HT1080 (cell line): ENCODE data around the gene TMEM82. TPM values are rescaled to one million over a fixed set of nuclear protein-coding genes. Genes with fewer than 3 reads are reported as not detected.

Experiments
- DNase-seq: peaks from one replicate; pipeline ENCODE4 v3.0.0-alpha.2; 2015; ENCODE audit warnings: low read depth
- total RNA-seq: library from RNA; depleted of rRNA; stranded (reverse); fragments of >200 nt; shearing (Covaris generic); gene quantifications from 2 replicates; pipeline ENCODE4 v1.2.3, GENCODE V29; 2014

The TMEM82 gene
- total RNA-seq, 1 experiment from 2014 or later = not detected

DNA sequence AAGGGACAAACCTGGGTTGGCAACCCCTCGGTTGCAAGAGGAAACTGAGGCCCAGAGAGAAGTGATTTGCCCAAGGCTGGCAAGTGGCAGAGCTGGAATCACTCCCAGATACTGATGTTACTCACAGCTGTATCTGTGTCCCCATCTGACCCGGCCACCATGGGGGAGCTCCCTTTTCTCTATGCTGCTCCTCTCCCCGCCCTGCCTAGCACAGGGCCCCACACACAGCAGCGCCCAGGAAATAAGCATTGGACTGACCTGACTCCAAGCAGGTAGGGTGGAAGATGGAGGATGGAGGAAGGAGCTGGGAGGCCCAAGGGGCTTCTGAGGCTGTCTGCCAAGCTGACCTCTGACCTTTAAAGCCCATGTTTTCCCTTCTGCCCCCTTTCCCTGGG lies 13.3 kb downstream of the TMEM82 start:
- DNase-seq = no peak

GRCh38 chr1:15756143-15757015 lies 14.1 kb downstream of the TMEM82 start:
- peak; percentile 80 for DNase-seq

DNA sequence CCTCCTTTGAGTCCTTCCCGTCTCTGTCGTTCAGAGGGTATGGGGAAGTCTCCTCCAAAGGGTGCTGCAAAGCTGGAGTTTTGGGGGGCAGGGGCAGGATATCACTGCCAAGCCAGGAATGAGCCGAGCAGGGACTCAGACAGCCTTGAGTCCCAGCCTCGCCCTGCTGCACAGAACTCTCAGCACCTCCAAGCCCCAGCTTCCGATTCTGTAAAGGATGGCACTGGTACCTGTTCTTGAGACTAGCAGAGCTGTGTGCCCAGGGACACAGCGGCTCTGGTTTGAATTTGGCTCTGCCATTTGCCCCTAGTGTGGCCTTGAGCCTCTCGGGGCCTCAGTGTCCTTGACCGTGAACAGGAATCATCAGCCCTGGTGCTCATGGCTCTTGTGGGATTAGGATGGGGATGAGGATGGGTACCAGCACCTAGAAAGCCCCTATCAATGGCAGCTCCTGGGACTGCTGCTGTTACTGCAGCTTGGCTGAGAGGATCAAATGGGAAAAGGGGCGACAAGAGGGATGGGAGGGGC lies 14.8 kb downstream of the TMEM82 start:
- DNase-seq = no peak

GRCh38 chr1:15757575-15758342 lies 15.5 kb downstream of the TMEM82 start:
- no peak for DNase-seq

DNA sequence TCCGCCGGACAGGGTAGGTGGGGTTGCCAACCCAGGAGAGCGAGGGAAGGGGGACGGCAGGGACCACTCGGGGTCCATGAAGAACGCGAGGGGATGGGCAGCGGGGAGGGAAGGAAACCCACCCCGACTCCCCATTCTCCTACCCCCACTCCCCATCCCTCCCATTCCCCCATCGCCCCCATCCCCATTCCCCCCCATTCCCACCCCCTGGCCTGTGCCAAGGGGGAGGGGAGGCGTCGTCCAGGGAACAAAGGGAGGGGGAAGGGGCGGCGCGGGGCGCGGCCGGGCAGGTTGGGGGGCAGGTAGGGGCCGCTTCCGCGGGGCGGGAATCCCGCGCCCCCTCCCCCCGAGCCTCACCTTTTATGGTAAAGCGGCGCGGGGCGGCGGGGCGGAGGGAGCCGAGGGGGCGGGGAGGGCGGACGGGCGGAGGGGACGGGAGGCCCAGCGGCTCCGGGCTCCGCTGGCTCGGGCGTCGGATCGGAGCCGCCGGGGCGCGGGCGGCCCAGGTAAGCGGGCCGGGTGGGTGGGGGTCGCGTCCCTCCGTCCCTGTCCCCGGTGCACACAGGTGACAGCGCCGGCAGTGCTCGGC lies 16.1 kb downstream of the TMEM82 start, which contains the start of gene FBLIM1:
Gene FBLIM1, plus strand, starts transcription at position 453 of the 589 bp plus-strand sequence. CDS start 6,189 bp downstream, outside the sequence.
- no peak for DNase-seq

GRCh38 chr1:15758953-15759661 lies 16.8 kb downstream of the TMEM82 start:
- no peak for DNase-seq

DNA sequence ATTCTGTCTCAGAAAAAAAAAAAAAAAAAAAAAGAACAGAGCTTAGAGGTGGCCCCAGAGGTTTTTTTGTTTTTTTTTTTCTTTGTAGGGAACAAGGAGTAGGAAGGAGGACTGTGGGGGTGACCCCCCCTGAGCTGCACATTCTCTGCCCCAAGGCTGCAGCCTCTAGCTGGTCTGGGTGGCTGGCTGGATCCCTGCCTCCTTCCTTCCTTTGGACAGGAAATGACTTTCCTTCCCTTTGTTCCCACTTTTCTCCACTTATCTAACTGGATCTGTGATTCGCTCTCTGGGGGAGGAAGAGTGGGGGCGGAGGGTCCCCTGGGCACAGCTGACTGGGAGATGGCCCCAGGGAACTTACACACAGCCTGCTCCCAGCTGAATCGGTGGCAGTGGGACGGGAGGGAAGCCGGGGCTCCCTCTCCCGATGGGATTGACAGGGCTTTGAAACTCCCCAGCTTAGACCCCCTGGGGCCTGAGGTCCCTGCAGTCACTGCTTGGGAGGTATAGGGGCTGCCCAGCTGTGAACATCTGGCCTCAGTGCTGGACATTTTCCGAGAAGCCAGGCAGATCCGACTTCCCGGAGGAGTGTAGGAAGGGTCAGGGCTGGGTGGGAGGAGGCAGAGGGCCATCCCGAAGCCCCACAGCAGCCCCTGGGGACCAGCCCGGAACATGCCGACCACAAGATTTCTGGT lies 18.4 kb downstream of the TMEM82 start:
- peak; percentile 92 for DNase-seq

GRCh38 chr1:15761366-15762128 lies 19.2 kb downstream of the TMEM82 start:
- no peak for DNase-seq

DNA sequence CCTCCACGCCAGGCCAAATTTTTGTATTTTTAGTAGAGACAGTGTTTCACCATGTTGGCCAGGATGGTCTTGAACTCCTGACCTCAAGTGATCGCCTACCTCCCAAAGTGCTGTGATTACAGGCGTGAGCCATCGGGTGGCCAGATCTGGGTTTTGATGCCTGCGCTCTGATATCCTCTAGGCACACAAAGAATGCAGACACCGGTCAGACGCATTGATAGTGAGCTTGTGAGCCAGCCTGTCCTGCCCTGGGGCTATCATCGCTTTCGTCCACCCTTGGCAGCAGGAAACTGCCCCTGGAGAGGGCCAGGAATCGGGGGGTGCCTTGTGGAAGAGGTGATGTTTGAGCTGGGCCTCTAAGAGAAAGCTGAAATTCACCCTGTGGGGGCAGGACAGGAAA lies 20.2 kb downstream of the TMEM82 start:
- DNase-seq = no peak

DNA sequence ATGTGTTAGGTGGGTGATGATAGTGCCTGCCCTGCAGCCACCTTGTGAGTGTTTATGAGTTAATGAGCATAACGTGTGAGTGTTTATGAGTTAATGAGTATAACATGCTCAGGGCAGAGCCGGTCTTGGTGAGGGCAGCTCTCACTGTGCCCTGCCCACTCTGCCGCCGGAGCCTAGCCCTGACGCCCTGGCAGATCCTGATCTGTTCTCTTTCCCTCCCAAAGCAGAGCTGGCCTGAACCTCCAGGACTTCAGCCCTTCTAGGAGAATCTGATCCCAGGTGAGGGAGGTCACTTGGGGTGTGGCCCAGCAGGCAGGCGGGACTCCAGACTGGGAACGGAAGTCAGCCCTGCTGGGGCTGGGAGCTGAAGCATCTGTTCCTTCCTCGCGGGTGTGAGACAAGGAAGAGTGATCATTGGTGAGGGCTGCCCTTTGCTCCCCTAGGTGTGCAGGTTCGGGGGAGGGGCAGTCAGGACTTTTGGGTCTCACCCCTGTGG lies 22.0 kb downstream of the TMEM82 start:
- DNase-seq = no peak

- no peak for DNase-seq
Observed at GRCh38 chr1:15764890-15765289, 22.6 kb downstream of the TMEM82 start.

DNA sequence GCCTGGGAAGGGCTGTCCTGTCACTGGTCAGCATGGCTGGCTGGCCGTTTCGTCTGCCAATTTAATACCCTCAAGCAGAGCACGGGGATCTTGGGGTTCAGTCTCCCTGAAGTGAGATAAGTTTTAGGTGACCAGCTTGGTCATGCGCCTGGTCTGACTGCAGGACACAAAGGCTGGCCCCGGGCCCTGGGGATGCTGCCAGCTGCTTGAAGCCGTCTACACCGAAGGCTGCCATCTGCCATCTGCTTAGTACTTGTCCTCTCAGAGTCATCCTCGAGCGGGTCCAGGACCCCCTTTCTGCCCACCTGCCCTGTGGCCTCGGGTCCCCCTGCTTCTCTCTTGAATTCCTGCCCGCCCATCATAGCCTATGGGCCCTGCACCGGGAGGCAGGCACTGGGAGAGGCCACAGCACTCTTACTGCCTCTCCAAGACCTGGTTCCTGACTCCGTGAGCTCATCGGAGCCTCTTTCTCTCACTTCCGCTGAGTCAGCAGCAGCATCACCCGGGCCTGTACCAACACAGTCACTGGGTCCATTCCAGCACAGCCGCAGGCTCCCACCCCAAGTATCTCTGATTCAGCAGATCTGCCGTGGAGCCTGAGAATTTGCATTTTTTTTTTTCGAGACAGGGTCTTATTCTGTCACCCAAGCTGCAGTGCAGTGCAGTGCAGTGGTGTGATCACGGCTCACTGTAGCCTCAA lies 23.3 kb downstream of the TMEM82 start:
- DNase-seq = peak; percentile 98

GRCh38 chr1:15767941-15768340 lies 25.6 kb downstream of the TMEM82 start:
- no peak for DNase-seq

DNA sequence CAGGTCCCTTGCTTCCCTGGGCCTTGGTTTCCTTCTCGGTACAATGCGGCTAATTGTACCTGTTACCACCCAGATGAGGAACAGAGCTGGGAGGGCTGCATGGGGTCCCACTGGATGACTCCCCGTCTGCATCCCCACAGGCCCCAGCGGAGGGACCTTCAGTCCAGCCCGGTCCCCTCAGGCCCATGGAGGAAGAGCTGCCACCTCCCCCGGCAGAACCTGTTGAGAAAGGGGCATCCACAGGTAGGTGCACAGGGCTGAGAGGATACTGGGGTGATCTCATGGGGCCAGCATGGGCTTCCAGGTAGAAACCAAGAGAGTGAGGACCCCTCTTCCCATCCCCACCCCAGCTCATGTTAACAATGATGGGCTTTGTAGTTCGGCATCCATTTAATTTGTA lies 26.1 kb downstream of the TMEM82 start:
- DNase-seq = no peak

- no peak for DNase-seq
Observed at GRCh38 chr1:15770313-15770962, 28.1 kb downstream of the TMEM82 start.

GRCh38 chr1:15771836-15772515 lies 29.7 kb downstream of the TMEM82 start:
- DNase-seq = no peak

GRCh38 chr1:15775706-15776105 lies 33.4 kb downstream of the TMEM82 start:
- no peak for DNase-seq
